Measurements from ENCODE around the gene BEST2.
A peak's percentile ranks its signal among the peaks of the same experiment; 100 is the strongest.

GRCh38 chr19:12800923-12801465, 49.4 kb downstream of the BEST2 start:
- 0 out of 2 replicates have a peak, but pooled peaks have one; percentile 1 for TF ChIP-seq ZNF232 (CRISPR knock-in tag; IDR thresholded peaks at IDR 0.05)
- no peak for TF ChIP-seq ETV6 (CRISPR knock-in tag; IDR thresholded peaks at IDR 0.05)
- TF ChIP-seq MLX (CRISPR knock-in tag; IDR thresholded peaks at IDR 0.05) = 0 out of 2 replicates have a peak, but pooled peaks have one; percentile 64
- TF ChIP-seq CTCF (IDR thresholded peaks at IDR 0.05) = no peak
- no peak for TF ChIP-seq USF2 (CRISPR knock-in tag; IDR thresholded peaks at IDR 0.05)
- TF ChIP-seq JUN (CRISPR knock-in tag; IDR thresholded peaks at IDR 0.05) = no peak
- TF ChIP-seq EMX1 (CRISPR knock-in tag; IDR thresholded peaks at IDR 0.05) = no peak
- TF ChIP-seq ZNF423 (CRISPR knock-in tag; IDR thresholded peaks at IDR 0.05) = no peak
- TF ChIP-seq IRF2 (CRISPR knock-in tag; IDR thresholded peaks at IDR 0.05; ENCODE audit: borderline replicate concordance, low read depth) = no peak
- no peak for TF ChIP-seq MAX (CRISPR knock-in tag; IDR thresholded peaks at IDR 0.05)
- TF ChIP-seq TP53 (CRISPR knock-in tag; IDR thresholded peaks at IDR 0.05) = no peak
- TF ChIP-seq AFF4 (CRISPR knock-in tag; IDR thresholded peaks at IDR 0.05; ENCODE audit: borderline replicate concordance) = no peak

All from WTC11 (cell line).